ENCODE results near the gene VSTM4.

GRCh38 chr10:49015700-49016099, 99.6 kb downstream of the VSTM4 start:
- TF ChIP-seq, protein P1, sequence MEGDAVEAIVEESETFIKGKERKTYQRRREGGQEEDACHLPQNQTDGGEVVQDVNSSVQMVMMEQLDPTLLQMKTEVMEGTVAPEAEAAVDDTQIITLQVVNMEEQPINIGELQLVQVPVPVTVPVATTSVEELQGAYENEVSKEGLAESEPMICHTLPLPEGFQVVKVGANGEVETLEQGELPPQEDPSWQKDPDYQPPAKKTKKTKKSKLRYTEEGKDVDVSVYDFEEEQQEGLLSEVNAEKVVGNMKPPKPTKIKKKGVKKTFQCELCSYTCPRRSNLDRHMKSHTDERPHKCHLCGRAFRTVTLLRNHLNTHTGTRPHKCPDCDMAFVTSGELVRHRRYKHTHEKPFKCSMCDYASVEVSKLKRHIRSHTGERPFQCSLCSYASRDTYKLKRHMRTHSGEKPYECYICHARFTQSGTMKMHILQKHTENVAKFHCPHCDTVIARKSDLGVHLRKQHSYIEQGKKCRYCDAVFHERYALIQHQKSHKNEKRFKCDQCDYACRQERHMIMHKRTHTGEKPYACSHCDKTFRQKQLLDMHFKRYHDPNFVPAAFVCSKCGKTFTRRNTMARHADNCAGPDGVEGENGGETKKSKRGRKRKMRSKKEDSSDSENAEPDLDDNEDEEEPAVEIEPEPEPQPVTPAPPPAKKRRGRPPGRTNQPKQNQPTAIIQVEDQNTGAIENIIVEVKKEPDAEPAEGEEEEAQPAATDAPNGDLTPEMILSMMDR (IDR thresholded peaks at IDR 0.05), result no peak
- TF ChIP-seq POLR2AphosphoS5 (IDR thresholded peaks at IDR 0.05) (no peak), POLR2A (IDR thresholded peaks at IDR 0.05; ENCODE audit: low read depth) (no peak), EP300 (IDR thresholded peaks at IDR 0.05) (no peak)
